Bronchial epithelial cell (primary cell): Measurements from ENCODE around the gene PATJ. TPM values are rescaled to one million over a fixed set of nuclear protein-coding genes. Genes with fewer than 3 reads are reported as not detected.

Experiments
- DNase-seq: peaks from one replicate; pipeline ENCODE4 v3.0.0-alpha.2; 2010; ENCODE audit warnings: low read depth
- FAIRE-seq: peaks from 2 replicates; lab custom pipeline; 2011; peaks lifted over from hg19 to GRCh38; lab: Jason Lieb, UNC
- H3K27me3 ChIP-seq: 2 replicates; pipeline ENCODE4 v1.5.1; 2011; ENCODE audit warnings: low read length; ENCODE audit not compliant: control insufficient read depth, insufficient read depth
- H3K36me3 ChIP-seq: 2 replicates; pipeline ENCODE4 v1.5.1; 2011; ENCODE audit warnings: low read length; ENCODE audit not compliant: control insufficient read depth, insufficient read depth
- H3K4me3 ChIP-seq: 2 replicates; pipeline ENCODE4 v1.5.1; 2011; ENCODE audit warnings: mild to moderate bottlenecking, low read depth, low read length, control low read depth
- CTCF ChIP-seq: IDR thresholded peaks from 2 replicates; pipeline ENCODE4 v1.5.1; 2011; ENCODE audit warnings: mild to moderate bottlenecking, moderate library complexity, low read length, control low read depth, inconsistent platforms; ENCODE audit not compliant: insufficient read depth, severe bottlenecking
- total RNA-seq: library from RNA; depleted of rRNA; stranded (reverse); fragments of >200 nt; gene quantifications from 2 replicates; pipeline ENCODE4 v1.2.1, GENCODE V29; 2014

Gene PATJ
- total RNA-seq, 1 donor from 2014 or later, result 46.6 TPM

DNA sequence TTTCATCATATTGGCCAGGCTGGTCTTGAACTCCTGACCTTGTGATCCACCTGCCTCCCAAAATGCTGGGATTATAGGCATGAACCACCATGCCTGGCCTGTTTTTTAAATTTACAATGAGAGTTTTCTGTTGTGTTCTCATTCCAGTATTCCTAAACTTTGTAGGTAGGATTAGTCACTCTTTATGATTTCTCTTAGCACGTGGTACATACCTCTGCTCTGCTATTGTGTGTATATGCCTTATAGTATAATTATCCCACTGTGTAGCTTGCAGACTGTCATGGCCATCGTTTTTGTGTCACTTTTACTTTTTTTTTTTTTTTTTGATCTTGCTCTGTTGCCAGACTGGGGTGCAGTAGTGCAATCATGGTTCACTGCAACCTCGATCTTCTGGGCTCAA is 14.5 kb downstream of the PATJ start:
- Histone ChIP-seq H3K36me3 (peaks cover 1% of the 10 kb centered on the region), H3K27me3 (no peaks in the 10 kb centered on the region), H3K4me3 (no peak overlapping the region)
- TF ChIP-seq CTCF, result no peak
- DNase-seq, result no peak
- FAIRE-seq, result no peak

GRCh38 chr1:61757950-61758349 is 15.7 kb downstream of the PATJ start:
- Histone ChIP-seq H3K36me3 (peaks cover 1% of the 10 kb centered on the region), H3K27me3 (no peaks in the 10 kb centered on the region), H3K4me3 (no peak overlapping the region)
- TF ChIP-seq CTCF, result no peak
- FAIRE-seq, result no peak
- no peak for DNase-seq

GRCh38 chr1:61770131-61770530 is 27.9 kb downstream of the PATJ start:
- FAIRE-seq (no peak), DNase-seq (no peak)
- TF ChIP-seq CTCF, result no peak
- Histone ChIP-seq H3K36me3 (no peaks in the 10 kb centered on the region), H3K4me3 (no peak overlapping the region), H3K27me3 (no peaks in the 10 kb centered on the region)

DNA sequence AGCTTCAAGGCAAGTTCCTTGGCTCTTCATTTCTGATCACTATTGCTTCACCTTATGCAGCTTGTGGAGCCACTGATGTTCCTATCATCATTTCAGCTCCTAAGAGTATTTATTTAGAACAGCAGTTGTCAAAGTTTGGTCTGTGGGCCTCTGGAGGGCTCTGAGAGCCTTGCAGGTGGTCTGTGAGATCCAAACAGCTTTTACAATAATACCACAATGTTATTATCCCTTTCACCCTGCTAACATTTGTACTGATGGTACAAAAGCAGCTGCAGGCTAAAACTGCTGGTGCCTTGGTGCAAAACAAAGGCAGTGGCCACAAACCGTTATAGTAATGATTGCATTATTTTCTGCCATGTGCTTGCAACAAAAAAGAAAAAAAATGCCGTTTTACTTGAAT is 33.8 kb downstream of the PATJ start:
- Histone ChIP-seq H3K27me3 (no peaks in the 10 kb centered on the region), H3K4me3 (no peak overlapping the region), H3K36me3 (peaks cover 4% of the 10 kb centered on the region)
- DNase-seq (no peak), FAIRE-seq (no peak)
- TF ChIP-seq CTCF, result no peak

DNA sequence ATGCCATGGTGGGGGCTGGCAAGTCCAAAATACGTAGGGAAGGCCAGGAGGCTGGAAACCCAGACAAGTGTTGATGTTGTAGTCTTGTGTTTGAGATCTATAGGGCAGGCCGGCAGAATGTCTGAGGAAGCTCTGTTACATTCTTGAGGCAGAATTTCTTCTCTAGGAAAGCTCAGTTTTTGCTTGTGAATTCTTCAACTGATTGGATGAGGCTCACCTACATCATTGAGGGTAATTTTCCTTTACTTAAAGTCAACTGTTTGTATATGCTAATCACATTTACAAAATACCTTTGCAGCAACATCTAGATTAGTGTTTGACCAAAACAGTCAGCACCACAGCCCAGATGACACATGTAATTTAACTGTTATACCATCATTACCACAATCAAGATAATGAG is 37.0 kb downstream of the PATJ start:
- peaks cover 4% of the 10 kb centered on the region for H3K36me3 ChIP-seq
- H3K4me3 ChIP-seq, result no peak overlapping the region
- DNase-seq (no peak), FAIRE-seq (no peak)
- no peak for TF ChIP-seq CTCF
- H3K27me3 ChIP-seq, result no peaks in the 10 kb centered on the region

- no peaks in the 10 kb centered on the region for H3K27me3 ChIP-seq
- H3K36me3 ChIP-seq, result peaks cover 4% of the 10 kb centered on the region
- TF ChIP-seq CTCF, result no peak
- FAIRE-seq (no peak), DNase-seq (no peak)
- no peak overlapping the region for H3K4me3 ChIP-seq
Observed at GRCh38 chr1:61781151-61781550, 38.9 kb downstream of the PATJ start.
